ENCODE results near the gene PRSS56.

Gene PRSS56

GRCh38 chr2:232486558-232487384, 33.4 kb upstream of the PRSS56 start:
- DNase-seq: no peak

- DNase-seq: no peak
Observed at GRCh38 chr2:232487385-232488096, 32.6 kb upstream of the PRSS56 start, which contains the start of gene ECEL1. Gene ECEL1 (minus strand): TSS chr2:232487834. CDS start chr2:232486653, 1,181 bp downstream.

- no peak for DNase-seq
Observed at GRCh38 chr2:232488097-232488711, 32.0 kb upstream of the PRSS56 start.

GRCh38 chr2:232488721-232489300, 31.4 kb upstream of the PRSS56 start:
- no peak for DNase-seq

GRCh38 chr2:232489516-232490220, 30.5 kb upstream of the PRSS56 start:
- no peak for DNase-seq

- DNase-seq: no peak
Observed at GRCh38 chr2:232490221-232491138, 29.7 kb upstream of the PRSS56 start.

GRCh38 chr2:232491139-232491780, 28.9 kb upstream of the PRSS56 start:
- DNase-seq: no peak

- no peak for DNase-seq
Observed at GRCh38 chr2:232492236-232492848, 27.8 kb upstream of the PRSS56 start.

- no peak for DNase-seq
Observed at GRCh38 chr2:232492963-232493700, 27.1 kb upstream of the PRSS56 start.

- DNase-seq: no peak
Observed at GRCh38 chr2:232493701-232494474, 26.3 kb upstream of the PRSS56 start.

- DNase-seq: no peak
Observed at GRCh38 chr2:232494542-232494941, 25.6 kb upstream of the PRSS56 start.

GRCh38 chr2:232495292-232495691, 24.9 kb upstream of the PRSS56 start:
- no peak for DNase-seq

GRCh38 chr2:232496501-232497270, 23.5 kb upstream of the PRSS56 start:
- no peak for DNase-seq

GRCh38 chr2:232497348-232497747, 22.8 kb upstream of the PRSS56 start:
- no peak for DNase-seq

- no peak for DNase-seq
Observed at GRCh38 chr2:232498452-232498851, 21.7 kb upstream of the PRSS56 start.

GRCh38 chr2:232501331-232501771, 18.8 kb upstream of the PRSS56 start:
- no peak for DNase-seq

- no peak for DNase-seq
Observed at GRCh38 chr2:232501794-232502390, 18.3 kb upstream of the PRSS56 start.

GRCh38 chr2:232502511-232502910, 17.7 kb upstream of the PRSS56 start:
- DNase-seq: no peak
